NCI-H128 (cell line): Measurements from ENCODE around the gene TNFSF11.
"Not testable (repeated sequence)": the region's sequence is repeated elsewhere in the genome, so short reads cannot be mapped to it uniquely, and the experiment has no call there.

Experiments
- DNase-seq: peaks from one replicate; lab custom pipeline; 2025; ENCODE audit not compliant: unreplicated experiment; lab: John Stamatoyannopoulos, UW

Gene TNFSF11

GRCh38 chr13:42559573-42560218 is 14.3 kb upstream of the TNFSF11 start:
- not testable (repeated sequence) for DNase-seq

- not testable (repeated sequence) for DNase-seq
Measured at GRCh38 chr13:42560320-42560719, 13.6 kb upstream of the TNFSF11 start.

DNA sequence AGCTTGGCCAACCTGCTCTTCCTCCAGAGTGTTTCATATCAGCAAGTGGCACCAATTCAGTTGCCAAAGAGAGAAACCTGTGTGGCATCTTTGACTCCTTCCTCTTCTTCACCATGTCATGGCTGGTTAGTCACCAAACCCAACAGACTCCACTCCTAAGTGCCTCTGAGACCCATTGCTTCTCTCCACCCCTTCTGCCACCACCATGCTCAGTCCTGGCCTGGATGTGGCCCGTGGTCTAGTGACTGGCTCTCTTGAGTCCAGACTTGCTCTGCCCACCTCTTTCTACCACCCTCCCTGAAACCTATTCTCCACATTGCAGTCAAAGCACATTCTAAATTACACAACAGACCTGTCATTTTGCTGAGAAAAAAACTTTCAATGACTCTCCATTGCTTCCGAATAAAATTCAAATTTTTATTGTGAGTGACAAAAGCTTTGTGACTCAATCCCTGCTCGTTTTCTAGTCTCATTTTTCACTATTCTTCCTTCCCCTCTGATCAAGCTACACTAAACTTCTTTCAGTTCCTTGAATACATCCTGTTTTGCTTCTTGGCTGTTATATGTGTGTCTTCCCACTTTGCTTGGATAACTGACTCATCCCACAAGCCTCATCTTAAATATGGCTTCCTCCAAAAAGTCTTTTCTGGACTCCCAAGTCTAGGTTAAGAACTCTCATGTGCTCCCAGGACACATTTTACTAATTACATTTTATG is 12.0 kb upstream of the TNFSF11 start:
- no peak for DNase-seq

GRCh38 chr13:42567906-42568305 is 6.0 kb upstream of the TNFSF11 start:
- no peak for DNase-seq

DNA sequence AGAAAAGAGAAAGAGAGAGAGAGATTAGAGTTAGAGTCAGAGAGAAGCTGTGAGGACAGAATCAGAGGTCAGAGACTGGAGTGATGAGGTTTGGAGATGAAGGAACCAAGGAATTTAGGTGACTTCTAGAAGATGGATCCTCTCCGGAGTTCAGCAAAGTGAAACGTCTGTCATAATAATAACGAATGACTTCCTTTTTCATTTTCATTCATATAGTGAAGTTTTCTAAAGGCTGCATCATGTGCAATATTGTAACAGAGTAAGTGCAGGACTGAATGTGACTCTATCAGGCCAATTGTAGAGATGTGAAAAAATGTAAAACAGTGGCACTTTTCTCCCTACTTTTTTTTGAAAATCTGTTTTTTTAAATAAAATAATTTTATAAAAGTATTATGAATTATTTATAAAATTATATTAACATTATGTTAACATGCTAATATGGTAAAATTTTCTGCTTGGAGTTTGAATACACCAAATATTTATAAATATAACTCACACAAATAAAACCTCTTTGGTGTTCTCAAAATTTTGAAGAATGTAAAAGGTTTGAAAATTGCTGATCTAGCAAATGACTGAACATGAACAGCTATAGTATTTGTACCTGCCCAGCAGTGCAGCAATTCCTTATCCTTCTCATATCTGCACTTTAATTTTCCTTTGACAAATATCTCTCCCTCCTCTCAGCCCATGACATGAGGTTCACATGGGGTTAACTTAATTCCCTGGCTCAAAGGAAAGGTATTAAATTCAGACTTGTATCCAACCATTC is 4.2 kb upstream of the TNFSF11 start:
- no peak for DNase-seq

GRCh38 chr13:42571895-42572294 is 2.1 kb upstream of the TNFSF11 start:
- no peak for DNase-seq

- DNase-seq, result no peak
Measured at GRCh38 chr13:42574435-42575311, 721 bp downstream of the TNFSF11 start.

GRCh38 chr13:42575938-42576337 is 2.0 kb downstream of the TNFSF11 start:
- no peak for DNase-seq

DNA sequence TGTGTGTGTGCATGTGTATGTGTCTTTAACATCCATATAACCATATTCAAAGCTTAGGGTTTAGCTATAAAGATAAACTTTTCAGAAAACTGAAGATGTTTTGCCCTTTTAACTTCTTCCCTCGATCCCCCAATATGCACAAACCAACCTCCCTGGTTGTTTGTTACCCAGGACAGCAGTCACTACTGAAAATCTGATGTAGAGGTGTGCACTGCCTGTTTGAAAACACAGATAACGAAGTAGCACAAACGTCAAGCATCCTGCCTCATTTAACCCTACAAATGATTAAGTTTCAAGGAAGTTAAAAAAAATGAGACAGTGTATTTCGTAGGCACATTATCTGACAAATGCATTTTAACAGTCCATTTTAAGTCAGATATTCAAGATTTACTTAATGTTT is 3.6 kb downstream of the TNFSF11 start:
- DNase-seq, result no peak

DNA sequence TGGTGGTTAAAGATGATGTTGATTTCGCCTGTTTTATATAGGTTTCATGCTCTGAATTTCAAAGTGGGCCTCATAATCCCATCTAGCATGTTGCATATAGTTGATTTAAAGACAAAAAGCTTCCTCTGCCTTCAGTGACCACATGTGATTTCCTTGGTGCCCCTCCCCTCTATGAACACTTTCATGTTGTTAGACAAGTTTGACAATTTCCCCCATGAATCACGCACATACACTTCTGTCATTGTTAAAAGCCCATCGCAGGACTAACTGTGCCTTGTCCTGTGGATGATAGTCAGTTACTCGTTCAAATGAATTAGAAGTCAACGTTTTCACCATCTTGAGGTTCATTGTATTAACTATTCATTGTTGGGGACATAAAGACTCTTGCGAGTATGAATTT is 6.7 kb downstream of the TNFSF11 start:
- no peak for DNase-seq

DNA sequence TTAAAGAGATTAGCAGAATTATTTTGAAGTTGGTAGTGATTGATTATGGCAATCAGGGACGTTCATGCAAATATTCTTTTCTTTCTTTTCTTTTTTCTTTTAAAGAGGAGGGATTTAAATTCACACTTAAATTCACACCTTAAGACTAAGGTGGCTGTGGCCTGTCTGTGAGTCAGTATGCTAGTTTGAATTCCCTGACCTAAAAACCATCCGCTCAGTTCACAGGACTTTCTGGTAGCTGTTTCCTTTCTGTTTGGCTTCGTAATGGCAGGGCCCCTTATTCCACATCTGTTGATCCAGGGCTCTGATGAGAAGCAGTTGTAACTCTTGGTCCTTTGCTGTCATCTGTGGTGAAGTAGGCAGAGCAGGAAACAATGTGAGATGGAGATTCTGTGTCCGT is 7.5 kb downstream of the TNFSF11 start:
- no peak for DNase-seq

GRCh38 chr13:42591602-42592001 is 17.6 kb downstream of the TNFSF11 start:
- no peak for DNase-seq

- DNase-seq, result no peak
Measured at GRCh38 chr13:42592915-42593900, 19.3 kb downstream of the TNFSF11 start.

DNA sequence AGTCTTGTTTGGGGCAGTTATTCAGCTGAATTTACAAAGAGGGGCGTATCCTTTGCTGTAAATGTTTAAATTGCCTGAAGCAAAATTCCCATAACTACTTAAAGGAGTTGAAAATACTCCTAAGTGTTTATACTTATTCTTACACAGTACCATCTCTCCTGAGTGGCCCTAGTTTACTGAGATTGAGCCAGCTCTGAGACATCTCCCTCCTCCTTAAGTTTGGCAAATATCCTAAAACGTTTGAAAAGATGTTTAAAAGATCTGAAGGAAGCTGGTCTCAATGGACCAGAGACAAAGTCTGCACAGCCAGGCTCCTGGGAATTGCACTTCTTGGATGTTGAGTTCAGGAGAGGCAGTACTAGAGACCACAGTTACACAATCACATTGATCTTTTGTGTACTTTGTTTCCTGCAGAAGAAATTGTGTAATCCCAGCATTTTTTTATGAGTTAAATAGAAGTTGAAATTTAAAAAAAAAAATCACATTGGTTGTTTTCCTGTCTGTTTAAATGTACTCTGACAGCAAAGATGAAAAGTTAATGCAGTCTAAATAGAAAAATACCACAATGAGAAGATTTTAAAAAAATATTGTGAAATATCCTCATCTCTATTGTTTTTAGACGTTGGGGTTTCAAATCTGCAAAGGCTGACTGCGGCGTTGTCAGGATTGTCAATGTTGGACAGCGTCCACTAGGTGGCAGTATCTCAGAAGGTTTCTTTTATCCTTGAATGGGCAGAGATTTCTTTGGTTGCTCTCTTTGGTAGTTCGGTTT is 20.7 kb downstream of the TNFSF11 start:
- peak; percentile 57 for DNase-seq

GRCh38 chr13:42595253-42595571 is 21.3 kb downstream of the TNFSF11 start:
- no peak for DNase-seq

DNA sequence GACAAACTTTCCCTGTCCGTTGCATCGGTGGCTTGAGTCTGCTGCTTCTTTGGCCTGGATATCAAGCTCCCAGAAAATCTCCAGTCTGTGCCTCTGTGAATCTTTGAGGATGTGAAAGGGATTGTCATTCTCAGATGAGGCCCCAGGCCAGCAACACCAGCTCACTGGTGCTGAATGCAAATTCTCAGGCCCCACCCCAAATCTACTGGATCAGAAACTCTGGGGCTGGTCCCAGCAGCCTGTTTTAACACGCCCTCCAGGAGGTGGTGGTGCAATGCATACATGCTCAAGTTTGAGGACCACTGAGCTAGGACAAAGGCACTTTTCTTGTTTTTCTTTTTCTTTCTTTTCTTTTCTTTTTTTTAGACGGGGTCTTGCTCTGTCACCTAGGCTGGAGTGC is 23.6 kb downstream of the TNFSF11 start:
- DNase-seq, result no peak

GRCh38 chr13:42600943-42601342 is 27.0 kb downstream of the TNFSF11 start:
- no peak for DNase-seq

DNA sequence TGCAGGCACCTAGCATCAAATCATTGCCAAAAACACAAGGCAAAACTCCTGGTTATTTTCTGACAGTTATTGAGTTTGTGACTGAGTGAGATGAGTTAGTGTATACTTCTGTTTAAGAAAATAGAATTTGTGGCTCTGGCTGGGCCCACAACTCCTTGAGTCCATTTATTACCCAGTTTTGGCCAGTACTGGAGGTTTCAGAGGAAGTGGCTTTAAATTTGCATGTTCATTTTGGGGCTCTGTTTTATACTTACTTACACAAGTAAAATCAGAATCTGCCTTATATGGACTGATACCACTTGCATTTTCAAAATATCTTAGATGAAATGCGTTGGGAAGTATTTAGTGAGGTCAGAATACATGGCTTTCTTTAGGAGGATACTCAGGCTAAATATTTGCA is 29.0 kb downstream of the TNFSF11 start:
- DNase-seq, result no peak

DNA sequence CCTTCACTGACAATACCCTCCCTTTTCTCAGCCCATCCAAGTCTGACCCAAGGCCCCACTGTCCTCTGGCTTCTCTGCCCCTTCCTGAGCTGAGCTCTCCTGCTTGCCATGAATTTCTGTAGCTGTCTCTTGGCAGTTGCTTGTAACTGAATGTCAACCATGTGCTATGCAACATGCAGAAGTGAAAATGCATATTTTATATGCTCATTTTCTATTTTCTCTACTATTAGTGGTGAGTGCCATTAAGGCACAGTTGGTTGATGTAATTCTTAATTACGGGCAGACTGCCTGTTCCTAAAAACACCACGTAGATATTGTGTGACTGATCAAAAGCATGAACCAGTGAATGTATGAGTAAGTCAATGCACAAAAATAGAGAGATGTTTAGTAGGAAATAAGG is 29.6 kb downstream of the TNFSF11 start:
- no peak for DNase-seq
